ENCODE data around the gene NT5DC1.

NT5DC1 gene

GRCh38 chr6:116136933-116137340 is 36.3 kb downstream of the NT5DC1 start:
- peak; percentile 61 for DNase-seq (ENCODE audit: low spot score)

GRCh38 chr6:116139917-116140316 is 39.3 kb downstream of the NT5DC1 start:
- no peak for DNase-seq (ENCODE audit: low spot score)

GRCh38 chr6:116144605-116145004 is 44.0 kb downstream of the NT5DC1 start:
- no peak for DNase-seq (ENCODE audit: low spot score)

- DNase-seq (ENCODE audit: low spot score), result no peak
Measured at GRCh38 chr6:116145803-116146675, 45.4 kb downstream of the NT5DC1 start.

- DNase-seq (ENCODE audit: low spot score), result no peak
Measured at GRCh38 chr6:116152620-116153019, 52.0 kb downstream of the NT5DC1 start.

- DNase-seq (ENCODE audit: low spot score), result no peak
Measured at GRCh38 chr6:116154887-116155286, 54.2 kb downstream of the NT5DC1 start.

- DNase-seq (ENCODE audit: low spot score), result no peak
Measured at GRCh38 chr6:116156405-116157326, 56.0 kb downstream of the NT5DC1 start.

GRCh38 chr6:116157391-116157790 is 56.7 kb downstream of the NT5DC1 start:
- DNase-seq (ENCODE audit: low spot score), result no peak

- DNase-seq (ENCODE audit: low spot score), result no peak
Measured at GRCh38 chr6:116158641-116159040, 58.0 kb downstream of the NT5DC1 start.

GRCh38 chr6:116159782-116160524 is 59.3 kb downstream of the NT5DC1 start:
- no peak for DNase-seq (ENCODE audit: low spot score)

- DNase-seq (ENCODE audit: low spot score), result no peak
Measured at GRCh38 chr6:116165596-116165995, 64.9 kb downstream of the NT5DC1 start.

GRCh38 chr6:116166369-116166768 is 65.7 kb downstream of the NT5DC1 start:
- no peak for DNase-seq (ENCODE audit: low spot score)

GRCh38 chr6:116168148-116168547 is 67.5 kb downstream of the NT5DC1 start:
- DNase-seq (ENCODE audit: low spot score), result no peak

- no peak for DNase-seq (ENCODE audit: low spot score)
Measured at GRCh38 chr6:116169880-116170279, 69.2 kb downstream of the NT5DC1 start.

GRCh38 chr6:116170358-116171057 is 69.9 kb downstream of the NT5DC1 start:
- DNase-seq (ENCODE audit: low spot score), result no peak

- DNase-seq (ENCODE audit: low spot score), result no peak
Measured at GRCh38 chr6:116173928-116174327, 73.3 kb downstream of the NT5DC1 start.

- DNase-seq (ENCODE audit: low spot score), result no peak
Measured at GRCh38 chr6:116175344-116175743, 74.7 kb downstream of the NT5DC1 start.

GRCh38 chr6:116176596-116176995 is 75.9 kb downstream of the NT5DC1 start:
- DNase-seq (ENCODE audit: low spot score), result no peak

- DNase-seq (ENCODE audit: low spot score), result no peak
Measured at GRCh38 chr6:116180375-116180774, 79.7 kb downstream of the NT5DC1 start.

GRCh38 chr6:116189472-116189871 is 88.8 kb downstream of the NT5DC1 start:
- DNase-seq (ENCODE audit: low spot score), result no peak

GRCh38 chr6:116190550-116190949 is 89.9 kb downstream of the NT5DC1 start:
- DNase-seq (ENCODE audit: low spot score), result no peak

GRCh38 chr6:116191881-116192280 is 91.2 kb downstream of the NT5DC1 start:
- no peak for DNase-seq (ENCODE audit: low spot score)
